T47D (cell line): ENCODE results near the gene MARCKS.
A peak's percentile ranks its signal among the peaks of the same experiment; 100 is the strongest.

Source experiments
- DNase-seq, 2 experiments: peaks; one replicate each; pipeline versions ENCODE4 v3.0.0 to v3.0.0-alpha.2; 2011 to 2012; ENCODE audit warnings: low read depth in 1 of 2, low spot score in 1 of 2
- JUND ChIP-seq: IDR thresholded peaks from 2 replicates; pipeline ENCODE4 v1.6.1; 2012; ENCODE audit warnings: low read depth
- in situ Hi-C: cut with HindIII; loops from 2 replicates; pipeline ENCODE4 v1.10.0; 2016; ENCODE audit warnings: low sequenced_read_pairs, low pct_unique_long_range_greater_than_20kb

The MARCKS gene

GRCh38 chr6:113830140-113830539, 27.0 kb upstream of the MARCKS start:
- in situ Hi-C loops = no loop called here
- peak in 1 of 2 experiments; percentile 12 for DNase-seq
- TF ChIP-seq JUND = no peak

GRCh38 chr6:113833537-113833936, 23.6 kb upstream of the MARCKS start:
- in situ Hi-C loops = no loop called here

GRCh38 chr6:113837170-113837569, 20.0 kb upstream of the MARCKS start:
- in situ Hi-C loops = no loop called here
- TF ChIP-seq JUND = no peak
- no peak for DNase-seq

More at GRCh38 chr6:113833537-113833936, 23.6 kb upstream of the MARCKS start:
- TF ChIP-seq JUND = no peak
- no peak for DNase-seq

GRCh38 chr6:113842165-113842564, 15.0 kb upstream of the MARCKS start:
- in situ Hi-C loops = no loop called here
- no peak for DNase-seq
- TF ChIP-seq JUND = no peak

- DNase-seq = no peak
- TF ChIP-seq JUND = no peak
- in situ Hi-C loops = no loop called here
Observed at GRCh38 chr6:113843500-113844073, 13.6 kb upstream of the MARCKS start.

- in situ Hi-C loops = no loop called here
- no peak for TF ChIP-seq JUND
- no peak for DNase-seq
Observed at GRCh38 chr6:113846577-113846976, 10.6 kb upstream of the MARCKS start.

- in situ Hi-C loops = no loop called here
- DNase-seq = no peak
Observed at GRCh38 chr6:113847447-113847846, 9.7 kb upstream of the MARCKS start.

GRCh38 chr6:113848280-113848679, 8.9 kb upstream of the MARCKS start:
- in situ Hi-C loops = no loop called here
- TF ChIP-seq JUND = no peak
- DNase-seq = no peak

More at GRCh38 chr6:113847447-113847846, 9.7 kb upstream of the MARCKS start:
- no peak for TF ChIP-seq JUND

GRCh38 chr6:113848811-113849210, 8.3 kb upstream of the MARCKS start:
- in situ Hi-C loops = no loop called here
- no peak for DNase-seq
- TF ChIP-seq JUND = no peak

- no peak for TF ChIP-seq JUND
- DNase-seq = no peak
- in situ Hi-C loops = no loop called here
Observed at GRCh38 chr6:113853252-113853651, 3.9 kb upstream of the MARCKS start.

GRCh38 chr6:113854531-113855499, 2.3 kb upstream of the MARCKS start:
- no peak for TF ChIP-seq JUND
- DNase-seq = no peak
- in situ Hi-C loops = no loop called here

- no peak for TF ChIP-seq JUND
- in situ Hi-C loops = no loop called here
- DNase-seq = no peak
Observed at GRCh38 chr6:113855500-113856374, 1.4 kb upstream of the MARCKS start.

GRCh38 chr6:113856375-113856624, 845 bp upstream of the MARCKS start:
- DNase-seq = no peak
- in situ Hi-C loops = no loop called here
- TF ChIP-seq JUND = no peak
